Thymus (tissue), 11 donors: ENCODE measurements around the gene TRPT1. TPM values are rescaled to one million over a fixed set of nuclear protein-coding genes. Genes with fewer than 3 reads are reported as not detected.

Experiments used
- DNase-seq, 9 donors: peaks; one replicate each; pipeline ENCODE4 v3.0.0-alpha.2; 2013; ENCODE audit warnings: low spot score in 9 of 9, low read depth in 6 of 9, missing footprints in 1 of 9
- H3K27ac ChIP-seq, 2 donors: one replicate each; pipeline ENCODE4 v1.5.1; 2013; ENCODE audit warnings: control low read depth in 1 of 2, low read depth in 1 of 2, low read length in 1 of 2, mild to moderate bottlenecking in 1 of 2, moderate library complexity in 1 of 2
- H3K27me3 ChIP-seq, 2 donors: one replicate each; pipeline ENCODE4 v1.5.1; 2013; ENCODE audit warnings: low read length in 1 of 2; ENCODE audit not compliant: control insufficient read depth in 2 of 2, insufficient read depth in 1 of 2
- H3K36me3 ChIP-seq, 2 donors: one replicate each; pipeline ENCODE4 v1.5.1; 2013; ENCODE audit warnings: low read length in 1 of 2, mild to moderate bottlenecking in 1 of 2, moderate library complexity in 1 of 2; ENCODE audit not compliant: control insufficient read depth in 2 of 2, insufficient read depth in 2 of 2
- H3K4me1 ChIP-seq, 2 donors: one replicate each; pipeline ENCODE4 v1.5.1; 2013; ENCODE audit warnings: low read length in 2 of 2; ENCODE audit not compliant: control insufficient read depth in 2 of 2, insufficient read depth in 2 of 2
- H3K4me3 ChIP-seq, 2 donors: one replicate each; pipeline ENCODE4 v1.5.1; 2013; ENCODE audit warnings: low read length in 2 of 2, control low read depth in 1 of 2, mild to moderate bottlenecking in 1 of 2
- H3K9me3 ChIP-seq, 2 donors: one replicate each; pipeline ENCODE4 v1.5.1; 2013; ENCODE audit warnings: low read length in 1 of 2, mild to moderate bottlenecking in 1 of 2; ENCODE audit not compliant: control insufficient read depth in 2 of 2, insufficient read depth in 1 of 2
- WGBS: extraction: QIAGEN DNeasy Blood & Tissue Kit; methylation state at CpG from one replicate; pipeline ENCODE4 v1.1.7; 2013; 5-methylcytosine and 5-hydroxymethylcytosine counted together
- polyA plus RNA-seq: library from polyadenylated mRNA; stranded (reverse); fragments of 200-250 nt; gene quantifications from one replicate; pipeline ENCODE4 v1.2.3, GENCODE V29; 2013
- total RNA-seq: library from RNA; stranded (reverse); fragments of 120-200 nt; gene quantifications from one replicate; pipeline ENCODE4 v1.2.4, GENCODE V29; 2013
- donor health status: healthy.

The TRPT1 gene
- total and polyA plus RNA-seq, 2 donors: 45.1 to 66.7 TPM

DNA sequence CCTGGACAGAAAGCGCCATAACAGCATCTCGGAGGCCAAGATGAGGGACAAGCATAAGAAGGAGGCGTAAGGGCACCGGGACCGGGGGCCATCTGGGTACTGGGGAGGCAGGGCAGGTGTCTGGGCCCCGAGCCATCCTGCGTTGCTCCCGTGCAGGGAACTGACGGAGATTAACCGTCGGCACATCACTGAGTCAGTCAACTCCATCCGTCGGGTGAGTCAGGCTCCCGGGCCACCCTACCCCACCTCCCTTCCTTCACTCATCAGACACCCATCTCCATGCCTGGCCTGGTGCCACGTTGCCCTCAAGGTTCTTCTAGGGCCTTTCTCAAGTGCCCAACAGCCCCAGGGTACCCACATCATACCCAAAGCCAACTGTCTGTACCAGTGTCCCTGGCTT is 40.4 kb upstream of the TRPT1 start:
- H3K4me1 ChIP-seq: peaks cover 9 to 24% of the 10 kb centered on the region in 2 donors
- peaks cover 16 to 20% of the 10 kb centered on the region in 2 donors for H3K36me3 ChIP-seq
- DNase-seq: no peak
- H3K9me3 ChIP-seq: peaks cover 0 to 5% of the 10 kb centered on the region in 2 donors
- WGBS: 97% methylated on average over 15 of the region's 15 CpGs
- no peak overlapping the region for H3K27ac ChIP-seq
- no peak overlapping the region for H3K4me3 ChIP-seq
- H3K27me3 ChIP-seq: no peaks in the 10 kb centered on the region

DNA sequence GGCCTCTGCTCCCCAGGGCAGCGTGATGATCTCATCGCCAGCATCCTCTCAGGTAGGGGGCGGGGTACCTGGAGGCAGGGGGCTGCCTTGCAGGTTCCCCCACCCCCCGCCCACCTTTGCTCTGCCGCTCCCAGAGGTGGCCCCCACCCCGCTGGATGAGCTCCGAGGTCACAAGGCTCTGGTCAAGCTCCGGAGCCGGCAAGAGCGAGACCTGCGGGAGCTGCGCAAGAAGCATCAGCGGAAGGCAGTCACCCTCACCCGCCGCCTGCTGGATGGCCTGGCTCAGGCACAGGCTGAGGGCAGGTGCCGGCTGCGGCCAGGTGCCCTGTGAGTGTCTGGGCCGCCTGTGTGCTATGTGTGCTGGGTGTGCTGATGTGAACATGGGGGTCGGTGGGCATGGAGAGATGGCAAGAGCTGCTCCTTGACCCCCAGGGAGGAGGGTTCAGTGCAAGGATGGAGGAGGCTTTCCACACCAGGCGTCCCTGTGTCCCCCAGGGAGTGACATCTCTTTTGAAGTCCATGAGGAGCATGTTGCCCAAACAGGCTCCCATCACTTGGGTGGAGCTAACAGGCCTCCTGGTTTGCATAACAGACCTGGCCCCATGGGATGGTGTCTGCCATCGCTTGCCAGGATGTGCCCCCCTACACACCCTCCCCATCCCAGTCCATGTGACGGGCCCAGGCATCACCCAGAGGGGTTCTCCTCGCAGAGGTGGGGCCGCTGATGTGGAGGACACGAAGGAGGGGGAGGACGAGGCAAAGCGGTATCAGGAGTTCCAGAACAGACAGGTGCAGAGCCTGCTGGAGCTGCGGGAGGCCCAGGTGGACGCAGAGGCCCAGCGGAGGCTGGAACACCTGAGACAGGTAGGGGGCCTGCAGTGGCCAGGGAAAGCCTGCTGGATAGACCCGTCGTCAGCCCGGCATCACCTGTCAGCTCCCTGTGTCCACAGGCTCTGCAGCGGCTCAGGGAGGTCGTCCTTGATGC is 39.5 kb upstream of the TRPT1 start:
- no peak overlapping the region for H3K4me3 ChIP-seq
- no peak overlapping the region for H3K27ac ChIP-seq
- no peaks in the 10 kb centered on the region for H3K27me3 ChIP-seq
- no peak for DNase-seq
- peaks cover 9 to 21% of the 10 kb centered on the region in 2 donors for H3K4me1 ChIP-seq
- H3K36me3 ChIP-seq: peaks cover 16 to 23% of the 10 kb centered on the region in 2 donors
- peaks cover 0 to 5% of the 10 kb centered on the region in 2 donors for H3K9me3 ChIP-seq
- WGBS: 96% methylated on average over 35 of the region's 35 CpGs

DNA sequence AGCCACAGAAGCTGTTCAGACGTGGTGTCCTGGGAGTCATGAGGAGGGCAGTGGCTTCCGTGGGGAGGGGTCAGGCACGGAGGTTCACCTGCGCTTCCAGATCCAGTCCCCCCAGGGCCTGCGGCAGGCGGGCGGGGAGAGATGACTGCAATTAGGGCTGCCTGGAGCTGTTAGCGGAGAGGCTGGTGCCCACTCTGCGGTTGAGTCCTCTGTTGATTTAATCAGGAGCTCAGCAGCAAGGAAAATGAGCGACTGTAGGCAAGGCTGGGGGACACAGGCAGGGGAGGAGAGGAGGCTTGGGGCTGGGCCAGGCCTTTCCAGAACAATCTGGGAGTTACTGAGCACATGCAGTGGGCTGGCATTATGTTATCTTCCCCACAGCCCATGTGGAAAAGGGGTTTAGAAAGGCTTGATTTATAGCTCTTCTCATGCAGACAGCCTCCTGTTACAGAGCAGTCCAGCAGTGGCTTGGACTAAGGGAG is 38.4 kb upstream of the TRPT1 start:
- 98% methylated on average over 10 of the region's 10 CpGs for WGBS
- no peak for DNase-seq
- no peak overlapping the region for H3K4me3 ChIP-seq
- peaks cover 9 to 18% of the 10 kb centered on the region in 2 donors for H3K4me1 ChIP-seq
- H3K36me3 ChIP-seq: peaks cover 20 to 25% of the 10 kb centered on the region in 2 donors
- H3K9me3 ChIP-seq: peaks cover 0 to 1% of the 10 kb centered on the region in 2 donors
- H3K27ac ChIP-seq: no peak overlapping the region
- H3K27me3 ChIP-seq: no peaks in the 10 kb centered on the region

DNA sequence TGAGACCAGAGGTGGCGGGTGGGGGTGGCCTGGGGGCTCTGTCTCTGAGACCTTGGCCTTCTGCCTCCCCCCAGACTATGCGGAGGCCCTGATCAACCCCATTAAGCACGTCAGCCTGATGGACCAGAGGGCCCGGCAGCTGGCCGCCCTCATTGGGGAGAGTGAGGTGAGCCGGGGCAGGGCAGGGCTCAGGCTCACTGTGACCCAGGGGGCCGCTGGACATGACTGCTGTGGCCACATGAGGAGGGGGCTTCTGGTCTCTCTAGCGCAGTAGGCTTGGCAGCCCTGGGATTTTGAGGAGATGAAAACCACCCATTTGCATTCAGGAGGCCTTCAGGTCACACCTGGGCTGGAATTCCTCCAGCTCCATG is 37.9 kb upstream of the TRPT1 start:
- Histone ChIP-seq H3K27me3 (no peaks in the 10 kb centered on the region), H3K36me3 (peaks cover 24 to 30% of the 10 kb centered on the region in 2 donors), H3K4me3 (no peak overlapping the region), H3K27ac (no peak overlapping the region), H3K4me1 (peaks cover 7 to 14% of the 10 kb centered on the region in 2 donors), H3K9me3 (peaks cover 0 to 1% of the 10 kb centered on the region in 2 donors)
- DNase-seq: no peak
- 98% methylated on average over 8 of the region's 8 CpGs for WGBS

DNA sequence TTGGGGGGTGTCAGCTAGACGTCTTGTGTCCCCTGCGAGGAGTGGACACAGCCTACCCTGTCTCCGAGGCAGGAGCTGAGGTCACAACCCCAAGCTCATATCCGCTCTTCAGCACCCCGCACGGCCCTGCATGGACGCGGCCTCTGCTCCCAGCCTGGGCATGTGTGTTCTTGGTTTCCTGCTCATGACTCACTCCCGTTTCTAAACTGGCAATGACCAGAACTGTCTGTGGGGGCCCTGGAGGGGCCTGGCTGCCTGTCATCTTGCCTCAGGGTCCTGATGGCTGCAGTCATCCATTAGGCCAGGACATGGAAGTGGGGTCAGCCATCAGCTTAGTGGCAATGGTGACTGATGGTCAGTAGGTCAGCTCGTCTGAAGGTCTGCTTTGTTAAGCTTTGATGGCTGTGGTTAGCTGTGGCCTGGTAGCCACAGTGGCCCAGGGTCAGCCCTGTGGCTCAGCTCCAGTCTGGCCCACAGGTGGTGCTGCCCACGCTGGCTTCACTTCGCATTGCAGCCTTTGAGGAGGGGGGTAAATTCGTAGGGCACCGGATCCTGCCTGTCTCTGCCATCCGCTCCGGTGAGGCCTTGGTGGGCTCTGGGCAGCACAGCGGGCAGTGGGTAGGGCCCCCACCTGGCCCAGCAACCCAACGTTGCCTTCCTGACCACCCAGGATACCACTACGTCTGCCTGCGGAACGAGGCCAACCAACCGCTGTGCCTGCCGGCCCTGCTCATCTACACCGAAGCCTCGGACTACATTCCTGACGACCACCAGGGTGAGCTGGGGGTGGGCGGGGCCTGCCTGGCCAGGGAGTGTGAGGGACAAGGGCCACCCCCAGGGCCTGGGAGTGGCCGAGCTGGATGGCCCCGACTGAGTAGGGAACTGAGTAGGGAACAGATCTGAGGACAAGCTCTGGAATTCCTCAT is 37.3 kb upstream of the TRPT1 start:
- H3K9me3 ChIP-seq: peaks cover 0 to 1% of the 10 kb centered on the region in 2 donors

DNA sequence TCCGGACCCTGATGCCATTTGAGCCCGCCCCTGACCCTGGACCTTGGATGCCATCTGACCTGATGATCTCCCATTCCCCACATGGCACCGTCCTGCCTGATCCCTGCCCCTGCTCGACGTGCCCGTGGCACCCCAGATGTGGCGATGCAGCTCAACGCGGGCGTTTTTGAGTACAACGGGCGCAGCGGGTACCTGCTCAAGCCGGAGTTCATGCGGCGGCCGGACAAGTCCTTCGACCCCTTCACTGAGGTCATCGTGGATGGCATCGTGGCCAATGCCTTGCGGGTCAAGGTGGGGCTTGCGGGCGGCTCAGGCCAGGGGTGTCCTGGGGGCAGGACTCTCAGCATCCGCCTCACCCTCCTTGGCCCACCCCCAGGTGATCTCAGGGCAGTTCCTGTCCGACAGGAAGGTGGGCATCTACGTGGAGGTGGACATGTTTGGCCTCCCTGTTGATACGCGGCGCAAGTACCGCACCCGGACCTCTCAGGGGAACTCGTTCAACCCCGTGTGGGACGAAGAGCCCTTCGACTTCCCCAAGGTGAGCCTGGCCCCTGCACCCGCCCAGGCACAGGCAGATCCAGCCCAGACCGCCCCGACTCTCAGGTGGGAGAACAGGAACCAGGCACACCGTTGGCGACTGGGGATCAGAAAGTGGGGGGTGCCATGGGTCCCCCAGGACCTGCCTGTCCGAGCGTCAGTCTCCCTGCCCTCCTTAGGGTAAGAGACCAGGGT is 36.5 kb upstream of the TRPT1 start:
- H3K27ac ChIP-seq: no peak overlapping the region
- no peaks in the 10 kb centered on the region for H3K27me3 ChIP-seq
- peaks cover 30 to 35% of the 10 kb centered on the region in 2 donors for H3K36me3 ChIP-seq
- WGBS: 98% methylated on average over 42 of the region's 42 CpGs
- DNase-seq: no peak
- H3K9me3 ChIP-seq: peaks cover 0 to 1% of the 10 kb centered on the region in 2 donors
- H3K4me3 ChIP-seq: no peak overlapping the region
- no peaks in the 10 kb centered on the region for H3K4me1 ChIP-seq

More for the DNA sequence above, 37.3 kb upstream of the TRPT1 start:
- no peak for DNase-seq
- Histone ChIP-seq H3K4me1 (peaks cover 2 to 8% of the 10 kb centered on the region in 2 donors), H3K27ac (no peak overlapping the region), H3K27me3 (no peaks in the 10 kb centered on the region), H3K4me3 (no peak overlapping the region), H3K36me3 (peaks cover 30 to 34% of the 10 kb centered on the region in 2 donors)
- WGBS: 95% methylated on average over 29 of the region's 29 CpGs

DNA sequence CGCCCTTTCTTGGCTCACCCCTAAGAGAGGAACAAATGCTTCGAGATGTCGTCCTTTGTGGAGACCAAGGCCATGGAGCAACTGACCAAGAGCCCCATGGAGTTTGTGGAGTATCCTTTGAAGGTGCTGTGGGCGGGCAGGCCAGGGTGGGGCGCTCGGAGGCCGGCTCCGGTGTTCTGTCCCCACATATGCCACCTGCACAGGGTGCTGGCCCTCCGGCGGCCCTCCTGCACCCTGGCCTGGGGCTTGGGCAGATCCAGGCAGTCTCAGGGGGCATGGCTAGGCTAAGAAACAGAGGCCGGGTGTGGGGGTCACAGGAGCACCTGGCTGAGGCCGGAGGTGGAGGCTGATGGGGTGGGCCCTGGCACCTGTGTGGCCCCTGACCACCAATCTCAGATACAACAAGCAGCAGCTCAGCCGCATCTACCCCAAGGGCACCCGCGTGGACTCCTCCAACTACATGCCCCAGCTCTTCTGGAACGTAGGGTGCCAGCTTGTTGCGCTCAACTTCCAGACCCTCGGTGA is 35.6 kb upstream of the TRPT1 start:
- Histone ChIP-seq H3K36me3 (peaks cover 30 to 36% of the 10 kb centered on the region in 2 donors), H3K27ac (no peak overlapping the region), H3K4me3 (no peak overlapping the region), H3K4me1 (no peaks in the 10 kb centered on the region), H3K9me3 (peaks cover 0 to 1% of the 10 kb centered on the region in 2 donors), H3K27me3 (no peaks in the 10 kb centered on the region)
- DNase-seq: no peak
- WGBS: 98% methylated on average over 18 of the region's 18 CpGs

DNA sequence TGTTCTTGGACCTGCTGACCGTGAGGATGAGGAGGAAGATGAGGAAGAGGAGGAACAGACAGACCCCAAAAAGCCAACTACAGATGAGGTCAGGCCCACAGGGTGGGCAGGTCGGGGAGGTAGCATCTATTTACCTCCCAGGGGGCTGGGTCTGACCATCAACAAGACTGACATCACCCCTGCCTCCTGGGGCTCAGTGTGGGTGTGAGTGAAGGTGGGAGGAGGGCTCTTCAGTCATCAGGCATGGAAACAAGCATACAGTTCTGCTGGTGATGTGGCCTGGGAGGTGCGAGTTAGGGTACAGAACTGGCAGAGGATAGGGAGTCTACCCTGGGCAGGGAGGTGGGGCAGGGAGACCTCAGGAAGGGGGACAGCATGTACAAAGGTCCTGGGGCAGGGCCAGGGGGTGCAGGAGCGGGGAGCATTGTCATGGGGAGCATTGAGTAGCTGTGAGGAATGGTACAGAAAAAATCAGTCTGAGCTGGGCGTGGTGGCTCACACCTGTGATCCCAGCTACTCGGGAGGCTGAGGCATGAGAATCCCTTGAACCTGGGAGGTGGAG is 34.2 kb upstream of the TRPT1 start:
- Histone ChIP-seq H3K4me1 (no peaks in the 10 kb centered on the region), H3K36me3 (peaks cover 34 to 43% of the 10 kb centered on the region in 2 donors), H3K27me3 (no peaks in the 10 kb centered on the region), H3K4me3 (no peak overlapping the region), H3K27ac (no peak overlapping the region), H3K9me3 (peaks cover 0 to 1% of the 10 kb centered on the region in 2 donors)
- no peak for DNase-seq
- 97% methylated on average over 6 of the region's 6 CpGs for WGBS
